GM18868 (cell line): ENCODE results near the gene CAPSL.
A peak's percentile ranks its signal among the peaks of the same experiment; 100 is the strongest.
"Not testable (repeated sequence)": the region's sequence is repeated elsewhere in the genome, so short reads cannot be mapped to it uniquely, and the experiment has no call there.

Experiments used
- ATAC-seq: cut with Tn5 transposase; IDR thresholded peaks from one replicate; pipeline ENCODE4 v1.9.1; 2021; ENCODE audit warnings: mild to moderate bottlenecking, moderate library complexity; ENCODE audit not compliant: unreplicated experiment

Gene CAPSL

DNA sequence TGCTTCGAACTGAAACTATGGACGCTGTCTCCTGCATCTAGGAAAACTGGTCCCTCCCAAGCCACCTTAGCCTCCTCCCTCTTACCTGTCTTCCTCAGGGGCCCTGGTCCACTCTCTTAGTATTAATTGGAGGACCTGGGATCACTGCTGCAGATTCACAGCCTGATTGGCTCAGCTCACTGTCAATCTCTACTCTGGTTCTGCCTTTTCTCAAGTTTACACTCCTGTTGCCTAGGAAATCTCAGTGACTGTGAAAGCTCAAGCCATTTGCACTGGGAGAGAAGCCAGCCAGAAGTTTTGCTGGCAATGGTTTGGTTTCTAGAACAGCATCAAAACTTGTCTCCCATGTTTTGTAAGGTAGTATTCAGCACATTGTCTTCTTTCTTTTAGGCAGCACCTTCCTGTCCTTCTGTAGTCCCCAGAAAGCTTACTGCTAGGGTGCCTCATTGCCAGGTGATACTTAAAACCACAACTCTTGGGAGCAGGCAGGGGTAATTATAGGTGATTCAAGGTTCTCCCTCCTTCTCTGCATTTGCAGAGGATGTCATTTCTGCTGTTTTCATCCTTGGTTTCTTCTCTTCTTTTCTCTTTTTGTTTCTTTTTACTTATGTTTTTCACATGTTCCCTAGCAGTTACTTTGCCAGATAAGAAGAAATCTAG is at the start of gene CAPSL:
TSS of gene CAPSL (minus strand) at position 55 of the 660 bp plus-strand sequence. CDS start 17,502 bp downstream, outside the sequence.
- peak; percentile 59 for ATAC-seq

DNA sequence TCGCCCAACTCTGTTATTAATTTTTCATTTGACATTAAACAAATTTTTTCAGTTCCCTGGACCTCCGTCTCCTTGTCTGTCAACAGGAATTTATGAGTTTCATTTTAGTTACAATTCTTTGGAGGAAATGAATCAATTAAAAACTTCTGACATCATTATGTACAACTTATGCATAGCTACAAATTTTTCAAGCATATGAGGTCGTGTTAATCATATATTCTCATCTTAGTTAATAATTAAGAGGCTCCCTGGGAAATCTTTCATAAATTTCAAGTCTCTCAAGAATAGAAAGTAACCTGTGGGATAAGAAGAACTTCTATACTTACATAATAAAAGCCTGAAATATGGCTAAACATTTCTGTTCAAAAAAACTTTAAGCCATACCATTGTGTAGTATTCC is 49.4 kb upstream of the CAPSL start:
- ATAC-seq: no peak

DNA sequence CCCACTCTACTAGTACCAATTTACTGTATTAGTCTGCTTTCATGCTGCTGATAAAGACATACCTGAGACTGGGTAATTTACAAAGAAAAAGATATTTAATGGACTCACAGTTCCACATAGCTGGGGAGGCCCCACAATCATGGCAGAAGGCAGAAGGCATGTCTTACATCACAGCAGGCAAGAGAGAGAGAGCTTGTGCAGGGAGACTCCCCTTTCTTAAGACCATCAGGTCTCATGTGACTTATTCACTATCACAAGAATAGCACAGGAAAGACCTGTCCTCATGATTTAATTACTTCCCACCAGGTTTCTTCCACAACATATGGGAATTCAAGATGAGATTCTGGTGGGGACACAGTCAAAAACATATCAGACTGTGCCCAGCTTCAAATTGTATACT is 41.3 kb upstream of the CAPSL start:
- no peak for ATAC-seq

DNA sequence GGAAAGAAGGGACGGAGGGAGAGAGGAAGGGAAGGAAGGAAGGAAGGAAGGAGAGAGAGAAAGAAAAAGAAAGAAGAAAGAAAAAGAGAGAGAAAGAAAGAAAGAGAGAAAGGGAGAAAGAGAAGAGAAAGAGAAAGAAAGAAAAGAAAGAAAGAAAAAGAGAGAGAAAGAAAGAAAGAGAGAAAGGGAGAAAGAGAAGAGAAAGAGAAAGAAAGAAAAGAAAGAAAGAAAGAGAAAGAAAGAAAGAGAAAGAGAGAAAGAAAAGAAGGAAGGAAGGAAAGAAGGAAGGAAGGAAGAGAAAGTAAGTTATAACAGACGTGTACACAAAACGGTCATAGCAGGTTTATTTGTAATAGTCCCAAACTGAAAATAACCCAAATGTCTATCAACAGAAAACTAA is 38.4 kb upstream of the CAPSL start:
- not testable (repeated sequence) for ATAC-seq

DNA sequence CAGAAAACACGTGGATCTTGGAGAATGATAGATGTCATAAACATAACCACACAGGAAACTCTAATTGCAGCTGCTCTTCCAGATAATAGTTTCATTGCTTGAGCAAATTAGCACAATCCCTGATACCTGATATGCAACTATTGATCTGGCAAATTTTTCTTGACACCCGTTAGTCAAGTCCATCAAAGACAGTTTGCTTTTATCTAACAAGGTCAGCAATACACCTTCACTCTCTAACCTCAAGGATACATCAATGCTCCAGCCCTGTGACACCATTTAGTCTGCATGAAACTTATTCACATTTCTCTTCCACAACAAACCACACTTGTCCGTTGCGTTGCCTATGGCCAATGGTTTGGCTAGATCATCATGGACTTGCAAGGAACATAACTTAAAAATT is 36.1 kb upstream of the CAPSL start:
- no peak for ATAC-seq

DNA sequence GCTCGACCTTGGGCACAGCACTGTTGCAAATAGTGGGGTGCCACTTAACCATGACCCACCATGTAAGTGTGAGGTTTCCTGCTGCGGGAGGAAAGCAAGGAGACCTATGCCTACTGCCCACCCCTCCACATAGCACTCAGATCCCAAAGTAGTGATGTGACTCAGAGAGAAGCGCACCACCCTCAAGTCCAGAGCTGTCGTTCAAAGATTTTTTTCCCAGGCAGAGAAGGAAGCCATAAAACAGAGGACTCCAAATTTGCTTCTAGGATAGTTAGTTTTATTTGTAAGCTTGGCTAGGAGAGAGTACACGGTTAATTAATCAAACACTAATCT is 33.4 kb upstream of the CAPSL start:
- ATAC-seq: no peak

DNA sequence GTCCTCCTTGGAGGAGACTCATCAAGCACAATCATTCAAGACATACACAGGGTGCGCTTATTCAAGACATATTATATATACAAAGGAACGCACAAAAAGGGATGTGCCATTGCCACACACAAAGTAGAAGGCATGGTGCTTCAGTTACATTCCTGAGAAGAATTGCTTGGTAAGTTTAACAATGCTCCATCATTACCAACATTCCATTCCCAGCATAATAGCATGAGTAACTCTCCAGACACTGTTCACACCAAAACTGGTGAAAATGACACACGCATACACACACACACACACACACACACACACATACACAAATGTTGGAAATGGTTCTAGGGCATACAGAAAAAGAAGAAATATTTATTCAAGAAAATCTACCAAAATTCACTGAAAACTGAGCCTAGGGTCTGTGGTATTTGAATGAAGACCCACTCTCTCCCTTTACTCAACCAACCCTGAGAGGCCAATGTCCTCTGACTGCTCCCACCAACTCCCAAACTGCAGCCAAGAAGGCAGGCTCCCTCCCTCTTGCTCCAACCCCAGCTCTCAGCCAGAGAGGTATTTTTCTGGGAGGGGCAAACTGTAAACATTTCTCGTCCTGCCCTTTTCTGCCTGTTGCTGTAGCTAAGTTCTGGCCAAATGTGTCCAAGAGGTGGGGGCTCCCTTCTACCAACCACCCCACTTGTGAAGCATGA is 32.9 kb upstream of the CAPSL start:
- ATAC-seq: no peak

DNA sequence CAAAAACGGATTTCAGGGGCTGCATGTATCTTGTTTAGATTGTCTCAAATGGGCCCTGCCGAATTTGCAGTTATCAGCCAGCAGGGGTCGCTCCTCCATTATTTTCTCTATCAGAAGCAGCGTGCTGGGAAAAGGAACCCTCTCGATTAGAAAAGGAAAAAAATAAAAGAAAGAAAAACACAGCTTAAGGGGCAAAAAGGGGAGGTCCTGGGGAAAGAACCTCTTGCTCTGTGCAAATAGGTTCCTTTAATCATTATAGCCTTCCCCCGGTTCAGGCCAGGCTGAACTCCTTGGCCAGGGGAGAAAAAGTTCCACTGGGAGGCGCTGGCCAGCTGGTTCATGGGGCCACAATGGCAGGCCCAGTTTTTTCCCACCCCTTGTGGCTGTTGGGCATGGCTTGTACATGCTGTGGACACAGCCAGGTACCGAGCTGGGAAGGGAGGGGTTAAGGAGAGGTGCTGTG is 25.0 kb upstream of the CAPSL start:
- ATAC-seq: no peak

DNA sequence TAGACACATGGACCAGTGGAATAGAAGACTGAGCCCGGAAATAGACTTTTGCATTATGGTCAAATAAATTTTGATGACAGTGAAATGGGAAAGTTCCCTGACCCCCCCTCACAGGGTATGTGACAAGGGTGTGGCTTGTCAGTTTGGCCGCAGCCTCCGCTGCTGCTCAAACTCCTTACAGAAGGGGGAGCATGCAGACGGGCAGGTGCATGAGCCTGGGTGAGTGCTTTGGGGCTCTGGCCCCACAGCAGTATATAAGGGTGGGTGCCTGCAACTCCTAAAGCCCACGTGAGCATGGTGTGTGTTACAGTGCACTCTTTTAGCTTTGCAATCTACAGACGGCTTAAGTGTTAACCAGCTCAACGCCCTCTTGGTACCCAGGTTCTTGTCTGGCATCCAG is 21.9 kb upstream of the CAPSL start:
- no peak for ATAC-seq

DNA sequence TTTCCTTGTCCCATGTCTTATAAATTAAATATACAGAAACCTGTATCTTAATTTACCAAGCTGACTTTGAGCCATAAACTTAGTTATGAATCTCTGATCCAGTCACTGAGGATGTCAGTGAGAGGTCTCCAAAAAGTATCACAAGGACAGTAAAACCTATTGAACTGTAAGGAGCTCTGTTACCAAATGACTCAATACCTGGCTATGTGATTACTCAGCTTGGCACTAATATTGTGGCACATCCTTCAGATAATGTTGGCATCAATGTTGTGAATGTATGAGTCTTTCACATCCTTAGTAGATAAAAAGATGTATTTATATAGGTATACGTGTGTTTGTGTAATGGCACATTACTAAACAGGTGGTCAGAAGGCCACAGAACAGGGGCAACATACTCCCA is 18.0 kb upstream of the CAPSL start:
- ATAC-seq: no peak

DNA sequence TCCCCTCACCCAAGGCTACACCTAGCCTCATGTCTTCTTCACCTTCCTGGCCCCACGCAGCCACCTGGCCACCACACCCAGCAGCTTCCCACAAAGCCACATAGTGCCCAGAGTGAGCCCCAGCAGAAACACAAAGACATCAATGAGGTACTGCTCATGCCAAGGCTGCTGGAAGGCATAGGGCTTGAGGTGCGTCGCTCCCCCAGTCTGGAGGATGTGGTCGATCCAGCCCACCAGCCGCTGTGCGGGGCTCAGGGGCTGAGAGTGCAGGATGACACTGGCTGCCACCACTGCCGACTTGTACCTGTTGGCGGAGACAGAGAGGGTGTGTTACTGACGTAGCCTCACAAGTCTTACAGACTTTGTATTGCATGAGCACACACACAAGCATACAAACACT is 15.8 kb upstream of the CAPSL start:
- no peak for ATAC-seq

DNA sequence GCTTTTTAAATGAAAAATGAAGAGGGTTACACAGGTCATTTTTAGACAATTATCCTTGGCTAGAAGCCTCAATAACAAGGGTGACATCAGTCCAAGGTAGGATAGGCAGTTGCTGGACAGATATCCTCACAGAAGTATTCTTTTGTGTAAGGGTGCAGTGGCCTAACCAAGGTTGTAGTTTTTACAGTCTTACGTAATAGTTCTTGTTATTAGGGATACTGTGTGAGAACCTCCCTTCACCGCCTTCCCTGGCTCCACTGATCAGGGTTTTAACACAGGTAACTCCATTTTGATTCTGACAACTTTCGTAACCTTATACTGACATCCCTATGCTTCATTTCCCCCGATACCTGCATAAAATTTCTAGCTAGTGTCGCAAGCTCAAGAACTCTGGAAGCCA is 8.7 kb upstream of the CAPSL start:
- no peak for ATAC-seq

DNA sequence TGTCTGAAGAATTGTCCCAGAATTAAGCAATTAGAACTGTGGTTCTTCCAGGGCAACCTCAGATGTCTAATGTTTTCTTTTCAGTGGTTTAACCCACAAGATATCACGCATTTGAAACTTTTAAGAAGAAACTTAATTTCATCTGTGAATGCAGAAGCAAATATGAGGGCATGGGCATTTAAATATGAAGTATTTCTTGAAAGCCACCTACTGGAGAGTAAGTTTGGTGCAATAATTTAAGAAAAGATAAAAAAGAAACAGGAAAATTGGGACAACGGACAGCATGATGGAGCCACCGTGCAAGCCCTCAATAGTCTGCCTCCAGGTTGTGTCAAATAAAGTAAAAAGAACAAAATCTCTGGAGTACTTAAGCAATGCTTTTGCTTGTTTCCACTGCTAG is 1.2 kb upstream of the CAPSL start:
- ATAC-seq: no peak

DNA sequence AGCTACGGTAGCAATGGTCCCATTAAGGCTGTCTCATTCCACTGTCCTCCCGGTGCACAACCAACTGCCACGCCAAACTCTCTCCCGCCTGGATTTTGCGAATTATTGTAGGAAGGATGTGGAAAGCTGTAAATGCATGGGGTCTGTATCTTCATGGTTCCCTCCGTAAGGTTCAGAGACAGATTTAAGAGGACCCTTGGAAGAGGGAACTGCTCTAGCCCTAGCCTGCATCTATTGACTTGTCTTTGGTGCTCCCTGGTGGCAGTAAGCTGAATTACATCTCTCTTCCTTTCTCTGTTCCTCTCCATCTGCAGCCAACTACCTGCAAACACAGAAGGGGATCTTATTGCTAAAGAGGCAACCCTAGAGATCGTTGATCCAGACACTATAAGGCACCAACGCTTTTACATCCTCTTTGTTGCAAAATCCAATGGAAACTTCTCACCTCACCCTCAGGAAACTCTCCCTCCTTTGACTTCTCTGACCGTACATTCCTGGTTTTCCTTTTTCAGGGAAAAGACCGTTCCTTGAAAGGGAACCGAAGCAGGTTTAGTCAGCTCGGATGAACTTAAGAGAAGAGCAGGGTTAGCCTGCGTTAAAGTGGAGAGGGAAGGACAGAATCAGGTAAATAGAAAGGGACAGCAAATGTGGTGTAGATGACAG is 11.9 kb downstream of the CAPSL start:
- ATAC-seq: peak; percentile 68

DNA sequence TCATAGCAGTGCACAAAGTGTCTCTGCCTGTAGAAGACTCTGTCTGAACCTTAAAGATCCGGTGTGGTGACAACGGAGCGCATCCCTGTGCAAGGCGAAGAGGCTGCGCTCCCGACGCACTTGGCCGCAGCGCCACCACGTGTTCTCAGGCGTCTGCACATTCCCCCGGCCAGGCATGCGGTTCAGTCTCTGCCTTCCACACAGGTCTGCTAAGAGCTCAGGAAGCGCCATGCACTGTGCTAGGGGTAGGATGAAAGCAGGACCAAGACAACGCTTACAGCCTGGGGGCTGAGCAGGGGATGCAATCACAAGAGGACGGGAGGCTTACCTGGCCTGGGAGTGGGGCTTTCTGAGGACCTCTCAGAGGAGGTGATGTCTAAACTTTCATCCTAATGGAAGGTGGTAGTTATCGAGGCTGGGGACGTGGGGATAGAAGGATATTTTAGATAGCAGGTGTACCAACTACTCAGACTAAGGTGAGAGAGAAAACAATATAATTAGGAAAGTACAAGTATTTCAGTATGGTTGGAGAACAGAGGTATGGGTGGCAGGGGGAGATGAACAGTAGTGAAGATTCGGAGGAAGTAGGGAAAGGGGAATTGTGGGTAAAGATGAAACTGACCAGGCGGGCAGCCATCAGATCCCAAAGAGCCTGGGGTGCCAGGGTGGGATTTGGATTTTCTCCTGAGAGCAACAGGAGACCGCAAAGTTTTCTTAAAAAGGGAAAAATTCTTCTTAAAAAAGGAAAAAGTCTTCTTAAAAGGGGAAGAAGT is 13.3 kb downstream of the CAPSL start:
- peak; percentile 81 for ATAC-seq

DNA sequence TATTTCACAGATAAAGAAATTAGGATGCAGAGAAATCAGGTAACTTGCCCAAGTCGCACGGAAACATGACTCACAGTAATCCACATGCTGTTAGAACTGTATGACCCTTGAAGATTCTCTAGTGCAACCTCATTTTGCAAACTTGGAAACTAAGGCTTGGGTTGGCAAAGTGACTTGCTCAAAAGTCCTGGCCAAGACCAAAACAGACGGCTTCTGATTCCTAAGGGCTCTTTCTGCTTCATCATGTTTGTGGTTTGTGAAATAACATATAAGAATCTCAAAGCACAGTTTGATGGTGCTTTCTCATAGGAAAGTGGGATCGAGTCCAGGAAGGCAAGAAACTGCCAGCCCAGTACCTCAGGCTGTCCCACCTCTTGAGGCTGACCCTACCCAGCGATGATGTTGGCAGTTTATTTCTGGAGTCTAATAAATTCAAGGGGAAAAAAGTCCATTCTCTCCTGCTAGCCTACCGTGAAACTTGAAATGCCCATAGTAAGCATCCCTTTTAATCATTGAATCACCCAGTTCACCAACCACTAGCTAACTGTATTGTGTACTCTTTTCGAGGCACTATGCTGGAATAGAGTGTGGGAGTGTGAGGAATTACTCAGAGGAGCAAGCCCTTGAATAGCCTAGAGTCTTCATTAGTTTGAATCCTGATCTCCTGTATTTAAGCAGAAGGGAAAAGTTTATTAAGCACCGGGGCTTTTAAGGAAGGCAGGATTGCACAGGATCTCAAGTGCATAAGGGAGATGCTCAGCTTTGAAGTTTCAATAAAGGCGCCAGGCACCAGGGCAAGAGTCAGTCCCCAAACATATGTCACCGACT is 14.1 kb downstream of the CAPSL start:
- no peak for ATAC-seq

DNA sequence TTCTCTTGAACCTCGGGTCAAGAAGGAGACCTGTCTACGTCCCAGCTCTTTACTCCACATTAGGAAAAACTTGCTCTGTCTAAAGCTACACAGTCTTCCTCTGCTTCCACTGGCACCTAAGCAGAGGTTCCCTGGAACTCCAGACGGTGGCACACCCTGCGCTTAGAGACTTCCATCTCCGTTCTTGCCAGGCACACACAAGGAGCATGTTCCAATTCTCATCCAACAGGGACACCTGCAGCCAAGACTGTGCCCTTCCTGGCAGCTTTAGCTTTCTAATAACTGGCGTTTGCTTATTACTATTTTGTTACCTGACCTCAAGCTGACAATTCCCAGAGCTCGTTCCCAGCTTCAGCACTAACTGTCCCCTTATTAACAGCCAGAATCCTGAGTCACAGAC is 16.0 kb downstream of the CAPSL start:
- no peak for ATAC-seq

DNA sequence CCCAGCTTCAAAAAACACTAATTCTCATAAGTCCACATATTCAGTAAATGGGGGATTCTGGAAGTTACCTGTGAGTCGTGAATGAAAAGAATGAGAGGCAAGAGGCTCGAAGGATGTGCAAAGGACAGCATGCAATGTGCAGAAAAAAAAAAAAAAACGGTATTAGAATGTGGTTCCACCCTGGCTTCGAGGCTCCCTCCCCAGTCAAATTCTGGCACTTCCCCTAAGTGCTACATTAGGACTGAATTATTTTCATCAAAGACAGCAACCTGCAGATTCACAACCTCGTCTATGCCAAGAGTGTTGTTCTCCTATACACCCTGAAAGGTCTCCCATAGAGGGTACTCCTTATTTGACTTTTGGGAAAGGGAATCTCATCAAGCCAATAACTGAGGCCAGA is 16.5 kb downstream of the CAPSL start:
- no peak for ATAC-seq

DNA sequence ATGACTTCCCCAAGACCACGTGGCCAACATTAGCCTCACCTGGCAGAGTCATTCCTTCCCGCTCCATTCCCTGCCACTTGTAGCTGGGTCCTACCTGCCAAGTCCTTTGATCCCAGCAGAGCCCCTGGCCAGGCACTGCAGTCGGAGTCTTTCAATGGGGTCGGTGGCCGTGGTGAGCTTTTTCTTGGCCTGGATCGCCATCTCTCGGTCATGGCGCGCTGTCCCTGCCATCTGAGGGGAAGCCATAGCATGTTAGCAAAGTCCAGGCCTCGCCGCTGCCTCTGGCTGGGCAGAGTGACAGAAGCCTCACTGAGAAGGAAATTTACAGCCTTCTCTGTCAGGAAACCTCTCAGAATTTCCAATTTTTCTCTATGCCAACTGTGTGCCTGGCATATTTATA is 17.5 kb downstream of the CAPSL start:
- ATAC-seq: no peak

DNA sequence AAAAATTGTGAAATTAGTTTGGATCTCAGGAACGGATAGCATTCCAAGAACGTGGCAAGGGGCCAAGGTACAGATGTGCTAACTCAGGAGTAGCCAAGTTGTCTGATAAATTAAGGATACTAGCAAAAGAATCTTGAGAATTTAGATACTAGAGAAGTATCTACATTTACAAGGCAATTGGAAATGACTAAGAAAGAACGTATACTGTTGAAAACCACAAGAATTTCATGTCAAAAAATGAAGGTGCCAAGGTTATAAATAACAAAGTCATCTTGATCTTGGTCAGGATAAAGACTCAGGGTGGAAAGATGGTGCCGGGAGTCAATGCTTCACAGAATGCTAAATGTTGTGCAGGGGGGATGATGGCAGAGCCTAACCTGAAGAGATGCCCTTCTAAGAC is 19.2 kb downstream of the CAPSL start:
- ATAC-seq: no peak

DNA sequence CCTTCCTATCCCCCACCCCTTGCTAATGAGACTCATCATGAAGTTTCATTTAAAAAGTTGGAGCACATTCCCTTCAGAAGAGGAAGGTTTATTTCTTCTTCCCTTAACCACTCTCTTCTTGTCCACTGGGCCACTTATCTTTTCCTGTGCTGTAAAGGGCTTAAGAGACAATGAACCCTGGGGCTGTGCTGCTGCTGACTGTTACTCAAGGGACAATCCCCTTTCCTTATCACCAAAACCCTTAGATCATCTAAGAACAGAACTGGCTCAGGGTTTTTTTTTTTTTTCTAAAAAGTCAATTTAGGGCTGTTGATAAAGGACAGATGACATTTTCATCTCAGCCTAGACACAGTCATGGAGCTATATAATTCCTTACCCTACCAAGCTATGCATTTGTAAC is 29.6 kb downstream of the CAPSL start:
- no peak for ATAC-seq
